ENCODE results near the gene EGFLAM.
"Not testable (repeated sequence)": the region's sequence is repeated elsewhere in the genome, so short reads cannot be mapped to it uniquely, and the experiment has no call there.

The EGFLAM gene

DNA sequence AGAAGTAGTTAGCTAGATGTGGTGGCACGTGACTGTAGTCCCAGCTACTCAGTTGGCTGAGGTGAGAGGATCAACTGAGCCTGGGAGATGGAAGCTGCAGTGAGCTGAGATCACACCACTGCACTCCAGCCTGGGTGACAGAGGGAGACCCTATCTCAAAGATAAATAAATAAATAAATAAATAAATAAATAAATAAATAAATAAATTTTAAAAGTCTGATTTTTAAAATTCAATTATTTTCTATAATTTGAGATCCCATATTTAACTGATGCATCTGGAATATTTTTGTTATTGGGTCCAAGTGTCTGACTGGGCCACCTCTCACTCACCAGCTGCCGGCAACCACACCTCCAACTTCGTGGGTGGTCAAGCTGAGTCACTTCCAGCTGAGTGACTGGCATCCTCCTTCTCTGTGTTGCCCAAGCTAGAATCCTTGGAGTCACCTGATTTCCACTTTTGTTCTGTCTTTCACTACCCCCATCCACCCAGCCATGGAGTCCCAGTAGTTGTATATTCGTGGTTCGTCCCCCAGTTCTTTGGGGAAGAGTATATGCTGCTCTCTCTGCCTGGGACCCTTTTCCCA lies 70.9 kb downstream of the EGFLAM start:
- DNase-seq (ENCODE audit: low read depth) = no peak

DNA sequence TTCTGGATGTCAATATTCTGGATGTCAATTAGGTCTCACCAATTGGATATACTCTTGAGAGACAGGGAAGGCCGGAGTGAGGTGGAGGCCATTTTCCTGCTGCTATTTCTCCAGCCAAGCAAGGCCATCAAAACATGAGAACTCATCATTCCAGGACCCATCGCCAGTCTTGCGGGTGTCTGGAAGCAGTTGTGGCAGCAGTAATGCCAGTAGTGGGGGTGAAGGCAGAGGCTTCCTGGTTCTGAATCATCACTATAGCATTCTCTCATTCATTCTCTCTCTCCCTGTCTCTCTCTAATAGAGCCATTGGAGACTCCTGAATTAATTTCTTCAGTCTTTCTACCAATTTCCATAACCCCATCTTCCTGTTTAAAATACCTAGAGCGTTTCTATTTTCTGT lies 71.8 kb downstream of the EGFLAM start:
- no peak for DNase-seq (ENCODE audit: low read depth)

DNA sequence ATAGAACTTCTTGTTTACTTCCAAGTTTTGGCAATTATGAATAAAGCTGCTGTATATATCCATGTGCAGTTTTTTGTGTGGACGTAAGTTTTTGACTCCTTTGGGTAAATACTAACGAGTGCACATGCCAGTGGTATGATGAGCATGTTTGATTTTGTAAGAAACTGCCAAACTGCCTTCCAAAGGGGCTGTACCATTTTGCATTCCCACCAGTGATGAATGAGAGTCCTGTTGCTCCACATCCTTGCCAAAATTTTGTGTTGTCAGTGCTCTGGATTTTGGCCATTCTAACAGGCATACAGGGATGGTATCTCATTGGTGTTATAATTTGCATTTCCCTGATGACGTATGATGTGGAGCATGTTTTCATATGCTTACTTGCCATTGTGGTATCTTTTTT lies 73.5 kb downstream of the EGFLAM start:
- no peak for DNase-seq (ENCODE audit: low read depth)

DNA sequence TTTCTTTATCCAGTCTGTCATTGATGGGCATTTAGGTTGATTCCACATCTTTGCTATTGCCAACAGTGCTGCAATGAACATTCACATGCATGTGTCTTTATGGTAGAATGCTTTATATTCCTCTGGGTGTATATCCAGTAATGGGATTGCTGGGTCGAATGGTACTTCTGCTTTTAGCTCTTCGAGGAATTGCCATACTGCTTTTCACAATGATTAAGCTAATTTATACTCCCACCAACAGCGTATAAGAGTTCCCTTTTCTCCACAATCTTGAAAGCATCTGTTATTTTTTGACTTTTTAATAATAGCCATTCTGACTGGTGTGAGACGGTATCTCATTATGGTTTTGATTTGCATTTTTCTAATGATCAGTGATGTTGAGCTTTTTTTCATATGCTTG lies 74.8 kb downstream of the EGFLAM start:
- not testable (repeated sequence) for DNase-seq (ENCODE audit: low read depth)

DNA sequence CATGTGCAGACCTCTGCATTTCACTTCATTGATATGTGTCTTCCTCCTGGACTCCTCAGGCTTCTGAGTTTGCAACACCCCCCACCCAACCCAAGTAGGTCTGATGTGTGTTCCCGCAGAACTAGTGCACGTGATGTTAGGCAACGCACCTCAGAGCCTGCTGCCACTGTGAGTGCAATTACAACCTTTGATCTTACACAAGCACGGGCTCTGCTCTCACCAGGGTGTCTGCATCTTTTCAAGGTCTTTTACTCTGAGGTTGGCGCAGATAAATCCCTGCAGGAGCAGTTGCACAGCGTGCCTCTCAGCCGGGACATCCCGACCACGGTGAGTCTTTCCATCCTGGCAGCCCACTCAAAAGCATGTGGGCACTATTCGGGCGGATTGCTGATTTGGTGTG lies 80.1 kb downstream of the EGFLAM start:
- DNase-seq (ENCODE audit: low read depth) = no peak

DNA sequence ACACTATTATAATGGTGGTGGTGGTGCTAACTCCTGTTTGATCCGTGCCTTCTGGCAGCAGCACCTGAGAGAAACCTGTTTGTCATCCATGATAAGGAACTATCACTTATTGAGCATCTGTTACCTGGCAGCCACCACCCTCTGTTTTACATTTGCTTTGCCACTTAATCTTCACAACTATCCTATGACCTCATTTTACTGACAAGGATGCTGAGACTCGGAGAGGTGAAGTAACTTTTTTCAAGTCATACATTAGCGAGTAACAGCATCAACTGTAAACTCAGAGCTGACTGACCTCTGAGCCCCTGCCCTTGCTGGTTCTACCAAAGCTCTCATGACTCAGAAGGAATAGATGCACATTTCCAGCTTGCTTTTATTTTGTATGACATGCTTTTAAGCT lies 81.1 kb downstream of the EGFLAM start:
- DNase-seq (ENCODE audit: low read depth) = no peak

DNA sequence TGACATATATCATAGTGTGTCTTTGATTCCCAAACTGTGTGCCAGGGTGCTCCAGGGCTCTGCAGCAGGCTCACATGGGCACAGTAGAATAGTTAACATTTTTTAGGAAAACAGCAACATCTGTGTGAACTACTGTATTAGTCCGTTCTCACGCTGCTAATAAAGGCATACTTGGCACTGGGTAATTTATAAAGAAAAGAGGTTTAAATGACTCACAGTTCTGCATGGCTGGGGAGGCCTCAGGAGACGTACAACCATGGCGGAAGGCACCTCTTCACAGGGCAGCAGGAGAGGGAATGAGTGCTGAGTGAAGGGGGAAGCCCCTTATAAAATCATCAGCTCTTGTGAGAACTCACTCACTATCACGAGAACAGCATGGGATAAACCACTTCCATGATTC lies 82.7 kb downstream of the EGFLAM start:
- DNase-seq (ENCODE audit: low read depth) = no peak

DNA sequence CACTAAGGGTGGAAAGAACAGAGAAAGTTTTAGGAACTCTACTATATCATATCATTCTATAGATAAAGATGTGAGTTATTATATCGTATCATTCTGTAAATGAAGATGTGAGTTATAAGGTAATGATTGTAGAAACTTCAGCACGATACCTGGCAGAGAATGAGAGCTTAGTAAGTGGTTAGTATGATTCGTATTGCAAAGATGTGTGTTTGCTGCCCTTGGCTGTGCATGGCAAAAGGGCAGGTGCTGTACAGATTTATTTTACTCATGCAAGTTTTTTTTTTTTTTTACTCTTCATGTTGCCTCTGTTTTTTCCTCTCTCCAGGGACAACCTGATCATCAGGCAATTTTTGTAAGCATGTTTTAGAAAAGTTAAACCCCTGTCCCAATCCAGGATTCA lies 83.3 kb downstream of the EGFLAM start:
- no peak for DNase-seq (ENCODE audit: low read depth)

DNA sequence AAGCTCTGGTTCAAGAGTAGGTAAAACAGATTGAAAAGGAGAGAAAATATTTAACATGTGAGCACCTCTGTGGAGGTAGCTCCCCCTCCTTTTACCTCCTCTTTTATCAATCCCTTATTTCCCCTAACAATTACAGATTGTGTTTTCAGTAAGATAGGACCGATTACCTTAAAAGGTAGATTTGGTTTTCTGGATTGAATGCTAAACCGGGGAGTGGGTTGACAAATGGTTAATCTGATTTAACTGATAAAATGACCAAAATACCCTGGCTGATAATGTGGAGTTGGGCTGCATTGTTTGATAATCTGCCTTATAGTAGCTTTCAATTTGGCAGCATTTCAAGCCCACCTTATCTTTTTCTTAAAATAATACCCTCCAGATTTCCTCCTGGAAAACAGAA lies 83.9 kb downstream of the EGFLAM start:
- no peak for DNase-seq (ENCODE audit: low read depth)

DNA sequence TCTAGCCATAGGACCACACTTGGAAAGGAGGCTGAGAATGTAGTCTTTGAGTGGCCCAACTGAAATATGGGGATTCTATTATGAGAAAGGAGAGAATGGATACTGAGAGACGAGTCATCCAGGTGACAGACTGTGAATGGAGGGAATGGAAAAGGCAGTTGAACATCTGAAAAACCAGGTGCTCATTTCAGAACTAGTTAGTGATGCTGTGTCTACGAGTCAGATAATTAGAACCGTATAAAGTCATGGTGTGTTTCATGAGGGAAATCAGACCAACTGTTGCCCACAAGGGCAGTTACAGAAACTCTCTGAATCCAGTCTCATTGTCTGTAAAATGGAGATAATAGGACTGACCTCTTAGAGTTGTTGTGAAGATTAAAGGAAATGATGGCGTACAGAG lies 86.5 kb downstream of the EGFLAM start:
- DNase-seq (ENCODE audit: low read depth) = no peak

DNA sequence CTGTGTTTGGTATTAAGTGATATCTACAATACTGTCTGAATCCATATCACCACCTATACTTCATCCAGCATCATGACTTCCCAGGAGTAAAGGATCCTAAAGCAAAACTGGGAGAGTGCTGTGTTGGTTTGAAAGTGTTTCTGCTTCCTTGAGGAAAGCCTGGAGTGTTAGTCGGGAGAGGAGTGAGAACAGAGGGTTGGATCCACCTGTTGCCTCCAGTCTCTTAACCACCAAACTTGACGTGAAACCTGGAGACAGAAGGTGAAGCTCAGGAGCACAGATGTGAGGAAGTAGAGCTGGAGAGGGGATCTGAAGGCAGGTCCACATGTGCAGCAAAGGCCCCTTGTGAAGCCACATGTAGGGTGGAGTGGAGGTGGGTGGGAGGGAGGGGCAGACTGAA lies 88.2 kb downstream of the EGFLAM start:
- DNase-seq (ENCODE audit: low read depth) = no peak

DNA sequence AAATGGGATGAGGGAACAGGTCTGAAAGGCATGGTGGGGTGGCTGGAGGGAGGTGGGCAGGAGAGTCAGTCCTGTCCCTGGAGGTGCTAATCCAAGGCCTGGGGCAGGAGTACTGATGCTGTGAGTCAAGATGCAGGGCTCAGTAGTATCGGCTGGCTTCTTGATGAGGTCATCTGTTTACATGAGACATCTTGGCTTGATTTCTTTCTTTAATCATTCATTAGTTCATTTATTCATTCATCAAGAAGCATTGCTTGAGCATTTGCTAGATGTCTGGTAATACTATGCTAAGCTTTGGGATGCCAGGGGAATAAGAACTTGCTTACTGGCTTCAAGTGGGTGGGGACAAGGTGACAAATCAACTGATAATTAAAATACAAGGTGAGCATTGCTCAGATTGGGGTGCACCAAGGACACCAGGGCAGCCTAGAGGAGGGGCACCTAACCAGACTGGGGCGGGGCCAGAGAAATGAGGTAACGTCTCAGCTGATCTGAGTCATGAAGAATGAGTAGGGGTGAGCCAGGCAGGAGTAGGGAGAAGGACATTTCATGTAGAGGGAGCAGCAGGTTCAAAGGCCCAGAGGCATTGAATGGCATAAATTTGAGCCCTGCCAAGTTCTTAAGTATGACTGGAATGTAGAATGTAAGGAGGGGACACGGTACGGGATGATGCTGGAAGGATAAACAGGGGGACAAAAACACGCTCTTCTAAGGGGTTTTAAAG lies 88.8 kb downstream of the EGFLAM start:
- no peak for DNase-seq (ENCODE audit: low read depth)

DNA sequence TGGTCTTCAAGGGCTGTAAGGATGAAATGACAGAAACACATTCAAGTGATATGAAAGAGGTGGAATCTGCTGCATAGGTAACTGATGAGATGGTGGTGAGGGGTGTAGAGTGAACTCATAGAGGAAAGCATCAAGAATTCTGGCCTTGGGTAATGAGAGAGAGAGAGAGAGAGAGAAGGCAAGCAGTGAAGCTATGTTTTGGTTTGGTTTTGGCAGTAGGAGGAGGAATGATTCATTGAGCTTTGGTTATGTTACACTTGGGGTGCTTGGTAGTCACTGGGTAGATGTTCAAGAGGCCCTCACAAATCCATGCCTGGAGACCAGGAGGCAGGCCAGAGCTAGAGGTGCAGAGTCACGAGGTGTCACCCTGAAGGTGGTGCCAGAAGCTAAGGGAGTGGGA lies 89.5 kb downstream of the EGFLAM start:
- DNase-seq (ENCODE audit: low read depth) = no peak

DNA sequence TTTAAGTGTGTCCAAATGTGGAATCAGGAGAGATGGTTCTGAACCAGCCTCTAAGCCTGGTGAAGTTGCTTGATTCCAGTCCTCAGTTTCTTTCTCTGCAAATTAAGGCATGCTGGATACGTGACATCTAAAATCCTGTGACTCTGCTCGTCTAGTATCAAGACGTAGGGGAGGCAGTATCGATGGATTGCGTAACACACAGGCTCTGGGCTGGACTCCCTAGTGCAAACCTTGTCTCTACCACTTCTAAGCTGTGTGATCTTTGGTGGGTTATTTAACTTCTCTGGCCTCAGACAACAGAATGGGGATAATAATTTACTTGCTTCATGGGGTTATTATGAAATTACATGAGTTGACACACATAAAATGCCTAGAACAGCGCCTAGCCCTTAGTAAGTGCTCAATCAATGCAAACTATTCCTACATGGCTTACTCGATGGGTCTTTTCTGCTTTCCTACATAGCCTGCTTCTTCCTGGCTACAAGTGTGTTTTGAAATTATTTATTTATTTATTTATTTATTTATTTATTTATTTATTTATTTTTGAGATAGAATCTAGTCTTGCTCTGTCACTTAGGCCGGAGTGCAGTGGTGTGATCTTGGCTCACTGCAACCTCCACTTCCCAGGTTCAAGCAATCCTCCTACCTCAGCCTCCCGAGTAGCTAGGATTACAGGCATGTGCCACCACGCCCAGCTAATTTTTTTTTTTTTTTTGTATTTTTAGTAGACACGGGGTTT lies 102.1 kb downstream of the EGFLAM start:
- DNase-seq (ENCODE audit: low read depth) = no peak

DNA sequence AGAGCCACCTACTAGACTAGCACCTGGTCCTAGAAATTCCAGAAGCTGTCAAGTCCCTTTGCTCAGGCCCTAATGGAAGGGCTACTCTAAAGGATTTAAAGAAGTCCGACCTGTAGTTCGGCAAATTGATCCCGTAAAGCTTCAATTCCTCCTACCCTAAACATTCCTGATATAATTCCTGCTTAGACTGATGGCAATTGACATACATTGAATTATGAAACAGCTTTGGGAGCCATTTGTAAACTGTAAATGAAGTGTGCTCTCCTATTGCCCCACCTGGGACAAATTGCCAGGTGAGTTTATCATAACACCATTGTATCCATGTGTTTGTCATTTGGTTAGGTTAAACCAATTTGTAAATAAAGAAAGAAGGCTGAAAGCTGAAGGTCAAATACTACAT lies 104.4 kb downstream of the EGFLAM start:
- DNase-seq (ENCODE audit: low read depth) = no peak

DNA sequence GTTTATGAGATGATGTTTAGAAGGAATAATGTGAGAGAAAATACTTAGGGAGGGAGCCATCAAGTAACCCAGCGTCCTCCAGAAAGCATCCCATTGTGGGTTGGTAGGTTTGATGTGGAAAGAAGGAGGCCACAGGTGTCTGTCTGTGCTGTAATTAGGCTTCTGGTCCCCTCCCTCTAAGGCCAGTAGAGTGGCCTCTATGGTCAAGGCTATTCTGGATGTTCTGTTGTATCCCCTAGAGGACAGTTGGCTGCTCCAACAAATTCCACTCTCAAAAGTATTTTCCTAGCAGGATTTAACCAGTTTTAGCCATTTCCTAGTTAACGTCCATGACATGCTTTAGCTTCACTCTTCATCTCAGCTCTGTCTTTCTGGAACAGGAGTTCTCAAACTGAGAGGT lies 106.5 kb downstream of the EGFLAM start:
- DNase-seq (ENCODE audit: low read depth) = no peak

DNA sequence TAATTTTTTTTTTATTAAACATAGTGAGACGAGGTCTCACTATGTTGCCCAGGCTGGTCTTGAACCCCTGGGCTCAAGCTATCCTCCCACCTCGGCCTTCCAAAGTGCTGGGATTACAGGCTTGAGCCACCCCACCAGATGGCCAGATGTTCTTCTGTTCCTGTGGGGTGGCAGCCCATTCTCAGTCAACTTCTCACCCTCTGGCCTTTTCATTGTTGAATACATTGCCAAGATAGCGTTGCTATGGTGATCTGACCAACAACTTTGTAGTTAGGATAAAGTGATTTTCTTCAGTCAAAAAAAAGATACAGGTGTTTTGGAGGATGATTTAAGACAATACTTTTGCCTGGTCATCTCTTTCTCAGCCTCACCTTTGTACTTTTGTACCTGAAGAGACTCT lies 109.1 kb downstream of the EGFLAM start:
- no peak for DNase-seq (ENCODE audit: low read depth)

DNA sequence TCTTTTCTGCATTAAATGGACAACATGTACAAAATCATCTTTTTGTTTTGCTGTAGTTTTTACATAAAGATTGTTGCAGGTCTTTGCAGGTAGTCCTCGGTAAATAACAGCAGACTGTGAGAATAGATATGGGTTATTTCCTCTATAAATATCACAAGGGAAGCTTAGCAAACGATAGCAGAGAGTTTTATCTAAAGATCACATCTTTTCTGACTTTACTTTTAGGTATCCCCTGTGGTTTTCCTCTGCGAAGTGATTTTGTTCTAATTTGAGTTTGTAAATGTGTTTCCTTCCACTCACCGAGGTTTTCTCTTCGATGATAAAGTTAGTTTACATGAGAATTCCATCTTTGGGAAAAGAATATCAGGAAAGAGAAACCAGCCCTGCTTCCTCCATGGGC lies 109.6 kb downstream of the EGFLAM start:
- no peak for DNase-seq (ENCODE audit: low read depth)

DNA sequence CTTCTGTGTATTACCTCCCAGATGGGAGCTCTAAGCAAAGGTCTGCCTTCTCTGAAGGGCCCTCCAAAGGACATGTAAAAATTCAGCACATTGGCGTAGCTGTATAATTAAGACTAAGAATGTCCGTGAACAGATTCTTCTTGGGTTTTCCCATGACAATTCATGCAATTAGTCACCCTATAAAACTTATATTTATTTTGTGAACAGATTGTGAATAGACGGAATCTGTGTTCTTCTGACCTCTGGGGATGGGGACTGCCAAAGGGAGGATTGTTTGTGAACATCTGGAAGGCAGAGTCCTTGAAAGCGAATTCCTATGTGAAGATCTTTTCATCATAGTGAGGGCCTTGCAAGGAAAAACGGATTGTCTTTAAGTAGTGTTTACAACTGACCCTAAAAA lies 111.3 kb downstream of the EGFLAM start:
- no peak for DNase-seq (ENCODE audit: low read depth)

DNA sequence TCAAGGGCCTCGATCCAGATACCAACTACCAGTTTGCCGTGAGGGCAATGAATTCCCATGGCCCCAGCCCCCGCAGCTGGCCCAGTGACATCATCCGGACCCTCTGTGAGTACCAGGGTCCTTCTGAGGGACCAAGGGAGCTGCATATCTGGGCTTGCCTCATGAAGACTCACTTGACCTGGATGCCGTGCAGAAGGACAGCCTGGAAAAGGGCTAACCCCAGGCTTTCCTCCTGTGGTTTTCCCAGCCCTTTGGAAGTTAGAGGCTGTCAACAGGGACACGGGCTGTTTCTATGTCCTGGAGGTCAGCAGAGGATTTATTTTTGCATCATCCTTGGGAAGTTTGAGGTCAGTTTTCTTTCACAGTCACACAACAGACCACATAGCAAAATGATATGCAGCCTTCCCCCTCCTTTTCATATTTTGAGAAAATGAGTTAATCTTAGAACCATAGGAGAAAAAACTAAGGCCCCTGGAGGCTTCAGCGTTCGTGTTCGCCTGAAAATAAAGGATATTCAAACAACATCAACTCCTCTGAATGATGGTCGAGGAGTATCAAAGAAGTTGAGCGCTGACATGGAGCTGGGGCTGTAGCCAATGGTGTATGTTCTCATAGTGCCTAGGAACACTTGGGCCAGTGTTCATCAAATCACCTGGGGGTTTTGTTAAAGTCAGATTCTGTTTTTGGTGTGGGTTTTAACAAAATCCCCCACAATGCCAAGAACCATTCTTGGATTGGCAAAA lies 112.2 kb downstream of the EGFLAM start:
- no peak for DNase-seq (ENCODE audit: low read depth)

DNA sequence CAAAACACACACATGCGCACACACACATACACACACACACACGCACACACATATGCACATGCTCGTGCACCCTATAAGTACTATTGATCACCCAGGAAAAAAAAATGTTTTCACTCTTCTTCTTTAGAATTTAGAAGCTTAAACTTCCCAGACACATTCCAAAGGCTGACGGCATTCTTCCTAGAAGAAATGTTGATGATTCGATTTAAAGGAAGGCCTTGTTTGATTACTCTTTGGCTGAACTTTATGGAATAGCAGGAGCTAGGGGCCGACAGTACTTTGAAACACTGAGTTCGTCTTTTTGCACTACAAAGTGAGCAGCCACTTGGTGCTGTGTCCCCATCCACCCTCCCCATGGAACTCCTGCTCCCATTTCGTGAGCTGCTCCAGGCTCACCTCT lies 113.2 kb downstream of the EGFLAM start:
- no peak for DNase-seq (ENCODE audit: low read depth)

DNA sequence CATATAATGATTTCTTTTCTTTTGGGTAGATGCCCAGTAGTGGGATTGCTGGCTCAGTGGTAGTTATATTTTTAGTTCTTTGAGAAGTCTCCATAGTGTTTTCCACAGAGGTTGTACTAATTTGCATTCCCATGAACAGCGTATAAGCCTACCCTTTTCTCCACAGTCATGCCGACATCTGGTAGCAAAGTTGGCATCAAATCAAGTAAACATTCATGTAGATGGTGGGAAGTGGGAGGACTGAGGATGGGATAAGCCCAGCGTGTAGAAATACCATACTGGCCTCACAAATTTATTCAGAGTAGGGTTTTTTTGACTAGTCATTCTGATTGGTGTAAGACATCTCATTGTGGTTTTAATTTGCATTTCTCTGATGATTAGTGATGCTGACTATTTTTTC lies 115.4 kb downstream of the EGFLAM start:
- peak; percentile 3 for DNase-seq (ENCODE audit: low read depth)

DNA sequence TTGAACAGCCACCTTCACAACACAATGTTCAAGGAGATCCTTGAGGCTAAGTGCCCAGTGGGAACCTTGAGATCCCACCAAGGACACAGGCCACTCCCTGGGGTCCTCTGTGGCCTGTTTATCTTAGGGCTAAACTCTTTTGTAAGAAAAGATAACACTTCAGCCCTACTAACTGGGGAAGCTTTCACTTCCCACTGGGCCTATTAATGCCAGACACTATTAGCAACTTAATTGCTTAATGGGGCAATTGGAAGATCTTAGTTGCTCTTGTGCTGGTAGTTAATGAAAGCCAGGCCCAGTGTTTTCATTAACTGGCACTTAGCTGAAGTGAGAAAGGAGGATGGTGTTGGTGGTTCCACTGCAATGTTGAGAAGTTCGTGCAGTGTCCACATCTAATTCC lies 117.1 kb downstream of the EGFLAM start:
- no peak for DNase-seq (ENCODE audit: low read depth)

Data from fibroblast of the conjunctiva (primary cell).